Gastroesophageal sphincter (tissue), 3 donors: ENCODE data around the gene NDUFB7.

ENCODE experiments used
- POLR2A ChIP-seq, 2 donors: fragments of 450-650 bp; IDR thresholded peaks; one replicate each; pipeline ENCODE4 v1.6.1; 2017; ENCODE audit warnings: antibody characterized with exemption in 2 of 2, mild to moderate bottlenecking in 2 of 2, moderate library complexity in 1 of 2
- TF ChIP-seq, protein P1 (sequence below), 4 experiments: fragments of 200-600 bp in 2 of 4; fragments of 450-650 bp in 2 of 4; sonication (generic) in 1 of 4; IDR thresholded peaks; one replicate each; pipeline ENCODE4 v1.5.1; 2017 to 2019; ENCODE audit warnings: antibody characterized with exemption in 4 of 4, mild to moderate bottlenecking in 2 of 4, moderate library complexity in 2 of 4

DNA sequence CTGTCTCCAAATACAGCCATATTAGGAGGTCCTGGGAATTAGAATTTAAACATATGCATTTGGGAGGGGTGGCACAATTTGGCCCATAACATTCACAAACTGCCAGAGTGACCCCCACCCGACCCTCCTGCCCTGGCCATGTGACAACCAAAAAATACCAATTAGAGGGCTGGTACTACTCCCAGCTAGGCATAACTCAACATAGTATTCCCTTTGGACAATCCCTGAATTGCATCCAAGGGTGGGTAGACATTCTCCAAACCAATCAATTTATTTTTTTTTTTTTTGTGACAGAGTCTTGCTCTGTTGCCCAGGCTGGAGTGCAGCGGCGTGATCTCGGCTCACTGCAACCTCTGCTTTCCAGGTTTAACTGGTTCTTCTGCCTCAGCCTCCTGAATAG is 40.8 kb upstream of the NDUFB7 start:
- TF ChIP-seq, protein P1, sequence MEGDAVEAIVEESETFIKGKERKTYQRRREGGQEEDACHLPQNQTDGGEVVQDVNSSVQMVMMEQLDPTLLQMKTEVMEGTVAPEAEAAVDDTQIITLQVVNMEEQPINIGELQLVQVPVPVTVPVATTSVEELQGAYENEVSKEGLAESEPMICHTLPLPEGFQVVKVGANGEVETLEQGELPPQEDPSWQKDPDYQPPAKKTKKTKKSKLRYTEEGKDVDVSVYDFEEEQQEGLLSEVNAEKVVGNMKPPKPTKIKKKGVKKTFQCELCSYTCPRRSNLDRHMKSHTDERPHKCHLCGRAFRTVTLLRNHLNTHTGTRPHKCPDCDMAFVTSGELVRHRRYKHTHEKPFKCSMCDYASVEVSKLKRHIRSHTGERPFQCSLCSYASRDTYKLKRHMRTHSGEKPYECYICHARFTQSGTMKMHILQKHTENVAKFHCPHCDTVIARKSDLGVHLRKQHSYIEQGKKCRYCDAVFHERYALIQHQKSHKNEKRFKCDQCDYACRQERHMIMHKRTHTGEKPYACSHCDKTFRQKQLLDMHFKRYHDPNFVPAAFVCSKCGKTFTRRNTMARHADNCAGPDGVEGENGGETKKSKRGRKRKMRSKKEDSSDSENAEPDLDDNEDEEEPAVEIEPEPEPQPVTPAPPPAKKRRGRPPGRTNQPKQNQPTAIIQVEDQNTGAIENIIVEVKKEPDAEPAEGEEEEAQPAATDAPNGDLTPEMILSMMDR (IDR thresholded peaks at IDR 0.05), result no peak
- TF ChIP-seq POLR2A (IDR thresholded peaks at IDR 0.05), result no peak
